Measurements from ENCODE around the gene LRRC27. TPM values are rescaled to one million over a fixed set of nuclear protein-coding genes. Genes with fewer than 3 reads are reported as not detected.

The LRRC27 gene
- total and polyA plus RNA-seq, 2 donors (not counting 1 experiment from before 2014, with no cell fraction given) = 23.6 to 25.6 TPM

- DNase-seq = no peak
- Histone ChIP-seq H3K27me3 (replicated peaks in 1 of 4; ENCODE audit: control extremely low read depth in 1 of 4, control insufficient read depth in 3 of 4, insufficient read depth in 4 of 4, low read length in 3 of 4) (no peaks in the 10 kb centered on the region), H3K9ac (ENCODE audit: low read length) (no peak overlapping the region), H3K36me3 (replicated peaks in 1 of 2; ENCODE audit: control extremely low read depth in 1 of 2, control insufficient read depth in 1 of 2, extremely low read depth in 1 of 2, insufficient read depth in 2 of 2, low read length in 1 of 2) (no peaks in the 10 kb centered on the region), H4K20me1 (ENCODE audit: control insufficient read depth, insufficient read depth, low read length, poor library complexity, severe bottlenecking) (peaks cover 6% of the 10 kb centered on the region), H3K79me2 (ENCODE audit: control insufficient read depth, insufficient read depth, low read length) (peaks cover 8% of the 10 kb centered on the region), H3K4me1 (ENCODE audit: control insufficient read depth in 2 of 2, insufficient read depth in 2 of 2, low read length in 2 of 2) (peaks cover 32 to 45% of the 10 kb centered on the region in 2 donors), H3K4me3 (ENCODE audit: control extremely low read depth in 1 of 5, extremely low read depth in 1 of 5, insufficient read depth in 1 of 5, low read depth in 2 of 5, low read length in 4 of 5) (no peak overlapping the region), H3K9me3 (ENCODE audit: control extremely low read depth in 1 of 3, control insufficient read depth in 2 of 3, insufficient read depth in 1 of 3, low read length in 2 of 3) (no peaks in the 10 kb centered on the region), H2AFZ (ENCODE audit: insufficient read depth, low read depth, low read length, poor library complexity, severe bottlenecking) (no peak overlapping the region), H3K27ac (ENCODE audit: low read length in 2 of 2) (peak overlapping the region in 1 of 2 donors; percentile 37), H3K4me2 (replicated peaks; ENCODE audit: low read depth, low read length, poor library complexity, severe bottlenecking) (no peak overlapping the region)
- Mint-ChIP-seq H3K27ac (peak overlapping the region; percentile 51), H3K27me3 (no peaks in the 10 kb centered on the region), H3K9me3 (ENCODE audit: insufficient read depth) (peaks cover 6% of the 10 kb centered on the region), H3K4me1 (peaks cover 30% of the 10 kb centered on the region), H3K4me3 (no peak overlapping the region)
- 100% methylated on average over 2 of the region's 2 CpGs for WGBS (ENCODE audit: insufficient coverage)
- CTCF ChIA-PET = interaction anchor here (2.0 to 3.4 kb wide), 2 partner anchors 51 to 62 kb away, joined by 8 to 15 read pairs; no protein-coding TSS in a partner anchor
- TF ChIP-seq EZH2 (IDR thresholded peaks at IDR 0.05; ENCODE audit: borderline replicate concordance, insufficient read depth, low read depth, low read length, poor library complexity, severe bottlenecking) = no peak
- no peak for ATAC-seq (ENCODE audit: low read depth)
- POLR2A ChIA-PET = no interaction called here
- intact Hi-C loops (cut with micrococcal nuclease) = no loop called here
Measured at GRCh38 chr10:132392184-132392800, 60.3 kb downstream of the LRRC27 start.

GRCh38 chr10:132392811-132393694, 61.1 kb downstream of the LRRC27 start:
- H3K4me1 Mint-ChIP-seq = peaks cover 31% of the 10 kb centered on the region
- H3K9me3 ChIP-seq (ENCODE audit: control extremely low read depth in 1 of 3, control insufficient read depth in 2 of 3, insufficient read depth in 1 of 3, low read length in 2 of 3) = no peaks in the 10 kb centered on the region
- WGBS (ENCODE audit: insufficient coverage) = 94% methylated on average over 10 of the region's 12 CpGs
- no peak overlapping the region for H3K4me2 ChIP-seq (replicated peaks; ENCODE audit: low read depth, low read length, poor library complexity, severe bottlenecking)
- intact Hi-C loops (cut with micrococcal nuclease) = no loop called here
- peak overlapping the region; percentile 78 for H3K27ac Mint-ChIP-seq
- H3K9me3 Mint-ChIP-seq (ENCODE audit: insufficient read depth) = peaks cover 6% of the 10 kb centered on the region
- H4K20me1 ChIP-seq (ENCODE audit: control insufficient read depth, insufficient read depth, low read length, poor library complexity, severe bottlenecking) = peaks cover 6% of the 10 kb centered on the region
- no peak for TF ChIP-seq EZH2 (IDR thresholded peaks at IDR 0.05; ENCODE audit: borderline replicate concordance, insufficient read depth, low read depth, low read length, poor library complexity, severe bottlenecking)
- TF ChIP-seq CTCF (IDR thresholded peaks at IDR 0.05) = no peak
- H3K79me2 ChIP-seq (ENCODE audit: control insufficient read depth, insufficient read depth, low read length) = peaks cover 11% of the 10 kb centered on the region
- ChIA-PET CTCF (interaction anchor here (1.3 to 3.4 kb wide), 3 partner anchors 49 to 62 kb away, joined by 3 to 15 read pairs (median 8); no protein-coding TSS in a partner anchor), POLR2A (interaction anchor here (1.0 to 1.6 kb wide), 2 partner anchors 19 to 29 kb away, joined by 3 to 6 read pairs; no protein-coding TSS in a partner anchor)
- peak overlapping the region; percentile 6 to 28 for H3K27ac ChIP-seq (ENCODE audit: low read length in 2 of 2)
- no peak overlapping the region for H3K4me3 ChIP-seq (ENCODE audit: control extremely low read depth in 1 of 5, extremely low read depth in 1 of 5, insufficient read depth in 1 of 5, low read depth in 2 of 5, low read length in 4 of 5)
- H3K27me3 Mint-ChIP-seq = no peaks in the 10 kb centered on the region
- H3K27me3 ChIP-seq (replicated peaks in 1 of 4; ENCODE audit: control extremely low read depth in 1 of 4, control insufficient read depth in 3 of 4, insufficient read depth in 4 of 4, low read length in 3 of 4) = no peaks in the 10 kb centered on the region
- DNase-seq (no peak), ATAC-seq (ENCODE audit: low read depth) (no peak)
- no peaks in the 10 kb centered on the region for H3K36me3 ChIP-seq (replicated peaks in 1 of 2; ENCODE audit: control extremely low read depth in 1 of 2, control insufficient read depth in 1 of 2, extremely low read depth in 1 of 2, insufficient read depth in 2 of 2, low read length in 1 of 2)
- H3K4me1 ChIP-seq (ENCODE audit: control insufficient read depth in 2 of 2, insufficient read depth in 2 of 2, low read length in 2 of 2) = peaks cover 30 to 45% of the 10 kb centered on the region in 2 donors
- H2AFZ ChIP-seq (ENCODE audit: insufficient read depth, low read depth, low read length, poor library complexity, severe bottlenecking) = no peak overlapping the region
- no peak overlapping the region for H3K9ac ChIP-seq (ENCODE audit: low read length)
- no peak overlapping the region for H3K4me3 Mint-ChIP-seq
